Measurements from ENCODE around the gene ITFG2. TPM values are rescaled to one million over a fixed set of nuclear protein-coding genes. Genes with fewer than 3 reads are reported as not detected.

Gene ITFG2
- total and polyA plus RNA-seq, 4 donors: 7.5 to 26.3 (median 11.4) TPM

- Histone ChIP-seq H3K9ac (ENCODE audit: low read depth in 1 of 2, low read length in 2 of 2) (peak overlapping the region; percentile 58 to 69), H3K4me1 (ENCODE audit: control insufficient read depth in 4 of 4, insufficient read depth in 4 of 4, low read length in 3 of 4) (peaks cover 4 to 31% (median 20%) of the 10 kb centered on the region in 4 donors), H3K27ac (ENCODE audit: low read depth in 1 of 2, low read length in 2 of 2) (peak overlapping the region; percentile 75 to 84), H3K9me3 (ENCODE audit: control insufficient read depth in 4 of 4, low read length in 3 of 4) (no peaks in the 10 kb centered on the region), H3K36me3 (ENCODE audit: control insufficient read depth in 4 of 4, insufficient read depth in 3 of 4, low read depth in 1 of 4, low read length in 3 of 4) (peaks cover 3 to 19% (median 16%) of the 10 kb centered on the region in 4 donors), H3K27me3 (ENCODE audit: control insufficient read depth in 4 of 4, insufficient read depth in 4 of 4, low read length in 3 of 4) (no peaks in the 10 kb centered on the region), H3K4me3 (ENCODE audit: low read depth in 1 of 3, low read length in 3 of 3) (peak overlapping the region; percentile 45 to 79 (median 69))
- peak; percentile 85 for TF ChIP-seq REST (IDR thresholded peaks at IDR 0.05)
- no peak for TF ChIP-seq YY1 (IDR thresholded peaks at IDR 0.05)
- no peak for DNase-seq (ENCODE audit: low spot score)
- WGBS: 9% methylated on average over 49 of the region's 49 CpGs
Observed at GRCh38 chr12:2794191-2794735, 18.2 kb upstream of the ITFG2 start.

GRCh38 chr12:2794736-2795289 lies 17.7 kb upstream of the ITFG2 start, which contains the start of gene FKBP4:
Gene FKBP4 (plus strand): TSS chr12:2794970. CDS start chr12:2795140, 170 bp downstream.
- Histone ChIP-seq H3K9ac (ENCODE audit: low read depth in 1 of 2, low read length in 2 of 2) (peak within 1 kb of the TSS; percentile 58 to 75), H3K9me3 (ENCODE audit: control insufficient read depth in 4 of 4, low read length in 3 of 4) (no peaks in the 10 kb centered on the region), H3K27ac (ENCODE audit: low read depth in 1 of 2, low read length in 2 of 2) (peak within 1 kb of the TSS; percentile 83 to 84), H3K27me3 (ENCODE audit: control insufficient read depth in 4 of 4, insufficient read depth in 4 of 4, low read length in 3 of 4) (no peaks in the 10 kb centered on the region), H3K4me1 (ENCODE audit: control insufficient read depth in 4 of 4, insufficient read depth in 4 of 4, low read length in 3 of 4) (peaks cover 4 to 31% (median 20%) of the 10 kb centered on the region in 4 donors), H3K4me3 (ENCODE audit: low read depth in 1 of 3, low read length in 3 of 3) (peak within 1 kb of the TSS; percentile 79 to 93 (median 87)), H3K36me3 (ENCODE audit: control insufficient read depth in 4 of 4, insufficient read depth in 3 of 4, low read depth in 1 of 4, low read length in 3 of 4) (peaks cover 3 to 24% (median 21%) of the 10 kb centered on the region in 4 donors)
- peak; percentile 94 for DNase-seq (ENCODE audit: low spot score)
- TF ChIP-seq EGR1 (IDR thresholded peaks at IDR 0.05; ENCODE audit: low read depth in 2 of 2) (no peak), MAX (IDR thresholded peaks at IDR 0.05) (peak; percentile 32), YY1 (IDR thresholded peaks at IDR 0.05) (peak; percentile 81)
- under 1% methylated on average over 63 of the region's 63 CpGs for WGBS

GRCh38 chr12:2795291-2796186 lies 16.9 kb upstream of the ITFG2 start:
- peak; percentile 83 for DNase-seq (ENCODE audit: low spot score)
- no peaks in the 10 kb centered on the region for H3K27me3 ChIP-seq (ENCODE audit: control insufficient read depth in 4 of 4, insufficient read depth in 4 of 4, low read length in 3 of 4)
- H3K9ac ChIP-seq (ENCODE audit: low read depth in 1 of 2, low read length in 2 of 2): peak overlapping the region; percentile 73 to 75
- H3K9me3 ChIP-seq (ENCODE audit: control insufficient read depth in 4 of 4, low read length in 3 of 4): no peaks in the 10 kb centered on the region
- H3K4me1 ChIP-seq (ENCODE audit: control insufficient read depth in 4 of 4, insufficient read depth in 4 of 4, low read length in 3 of 4): peaks cover 4 to 31% (median 20%) of the 10 kb centered on the region in 4 donors
- H3K36me3 ChIP-seq (ENCODE audit: control insufficient read depth in 4 of 4, insufficient read depth in 3 of 4, low read depth in 1 of 4, low read length in 3 of 4): peaks cover 3 to 31% (median 28%) of the 10 kb centered on the region in 4 donors
- H3K27ac ChIP-seq (ENCODE audit: low read depth in 1 of 2, low read length in 2 of 2): peak overlapping the region; percentile 83 to 84
- WGBS: under 1% methylated on average over 111 of the region's 111 CpGs
- TF ChIP-seq FOXA2 (IDR thresholded peaks at IDR 0.05): no peak
- peak in 1 of 2 donors; percentile 13 for TF ChIP-seq GABPA (IDR thresholded peaks at IDR 0.05 in 1 of 2, conservative IDR thresholded peaks at IDR 0.05 in 1 of 2)
- H3K4me3 ChIP-seq (ENCODE audit: low read depth in 1 of 3, low read length in 3 of 3): peak overlapping the region; percentile 79 to 93 (median 87)
